ENCODE measurements around the gene IL32. TPM values are rescaled to one million over a fixed set of nuclear protein-coding genes. Genes with fewer than 3 reads are reported as not detected.

The IL32 gene
- polyA plus RNA-seq, 3 donors, result 0.53 to 8.0 (median 5.6) TPM

DNA sequence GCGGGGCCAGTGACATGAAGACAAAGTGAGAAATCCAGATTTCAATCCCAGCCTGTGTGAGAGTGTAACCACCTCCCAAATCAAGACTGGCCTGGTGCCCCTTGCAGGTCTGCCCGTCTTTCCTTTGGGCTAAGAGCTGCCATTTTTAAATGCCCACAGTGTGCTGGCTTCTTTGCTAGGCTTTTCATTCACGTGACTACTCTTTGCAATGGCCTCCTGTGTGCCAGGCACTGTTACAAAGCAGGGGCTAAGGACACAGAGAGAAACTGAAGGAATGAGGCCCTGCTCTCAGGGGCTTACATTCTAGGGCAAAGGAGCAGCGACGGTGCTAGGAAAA, 33.9 kb downstream of the IL32 start:
- no peaks in the 10 kb centered on the region for H3K9me3 ChIP-seq (replicated peaks in 1 of 2; ENCODE audit: control insufficient read depth in 1 of 2, insufficient read depth in 1 of 2, low read length in 2 of 2)
- Mint-ChIP-seq H3K36me3 (no peaks in the 10 kb centered on the region), H3K9me3 (peaks cover 0 to 4% (median 0%) of the 10 kb centered on the region in 7 donors), H3K4me1 (peaks cover 52% of the 10 kb centered on the region), H3K4me3 (no peak overlapping the region), H3K27ac (peak overlapping the region in 1 of 7 donors; percentile 13), H3K27me3 (ENCODE audit: low read depth in 3 of 3) (peaks cover 7 to 16% (median 10%) of the 10 kb centered on the region in 3 donors)
- peaks cover 52 to 53% of the 10 kb centered on the region in 2 donors for H3K4me1 ChIP-seq (ENCODE audit: control insufficient read depth in 1 of 2, insufficient read depth in 2 of 2, low read length in 2 of 2)
- peak overlapping the region; percentile 71 for H2AFZ ChIP-seq (ENCODE audit: insufficient read depth, low read depth, low read length, poor library complexity, severe bottlenecking)
- no peaks in the 10 kb centered on the region for H4K20me1 ChIP-seq (ENCODE audit: insufficient read depth, low read length)
- H3K4me3 ChIP-seq (replicated peaks in 1 of 3; ENCODE audit: low read depth in 2 of 3, low read length in 3 of 3), result peak overlapping the region in 1 of 3 experiments; percentile 73
- H3K4me2 ChIP-seq (replicated peaks; ENCODE audit: extremely low read depth, low read length, poor library complexity, severe bottlenecking), result peak overlapping the region; percentile 74
- H3K9ac ChIP-seq (ENCODE audit: insufficient read depth, low read length, poor library complexity, severe bottlenecking), result no peak overlapping the region
- H3K79me2 ChIP-seq (ENCODE audit: insufficient read depth, low read length), result no peaks in the 10 kb centered on the region
- no peaks in the 10 kb centered on the region for H3K27me3 ChIP-seq (ENCODE audit: control insufficient read depth in 2 of 2, insufficient read depth in 2 of 2, low read length in 2 of 2)
- WGBS (ENCODE audit: insufficient coverage), result 86% methylated on average over 3 of the region's 5 CpGs
- TF ChIP-seq, protein P1, sequence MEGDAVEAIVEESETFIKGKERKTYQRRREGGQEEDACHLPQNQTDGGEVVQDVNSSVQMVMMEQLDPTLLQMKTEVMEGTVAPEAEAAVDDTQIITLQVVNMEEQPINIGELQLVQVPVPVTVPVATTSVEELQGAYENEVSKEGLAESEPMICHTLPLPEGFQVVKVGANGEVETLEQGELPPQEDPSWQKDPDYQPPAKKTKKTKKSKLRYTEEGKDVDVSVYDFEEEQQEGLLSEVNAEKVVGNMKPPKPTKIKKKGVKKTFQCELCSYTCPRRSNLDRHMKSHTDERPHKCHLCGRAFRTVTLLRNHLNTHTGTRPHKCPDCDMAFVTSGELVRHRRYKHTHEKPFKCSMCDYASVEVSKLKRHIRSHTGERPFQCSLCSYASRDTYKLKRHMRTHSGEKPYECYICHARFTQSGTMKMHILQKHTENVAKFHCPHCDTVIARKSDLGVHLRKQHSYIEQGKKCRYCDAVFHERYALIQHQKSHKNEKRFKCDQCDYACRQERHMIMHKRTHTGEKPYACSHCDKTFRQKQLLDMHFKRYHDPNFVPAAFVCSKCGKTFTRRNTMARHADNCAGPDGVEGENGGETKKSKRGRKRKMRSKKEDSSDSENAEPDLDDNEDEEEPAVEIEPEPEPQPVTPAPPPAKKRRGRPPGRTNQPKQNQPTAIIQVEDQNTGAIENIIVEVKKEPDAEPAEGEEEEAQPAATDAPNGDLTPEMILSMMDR (IDR thresholded peaks at IDR 0.05), result no peak
- no peak overlapping the region for H3K27ac ChIP-seq (ENCODE audit: low read depth in 1 of 2, low read length in 2 of 2)
- DNase-seq, result no peak
- intact Hi-C loops (cut with micrococcal nuclease), result no loop called here
- no peaks in the 10 kb centered on the region for H3K36me3 ChIP-seq (replicated peaks in 1 of 2; ENCODE audit: control insufficient read depth in 1 of 2, insufficient read depth in 2 of 2, low read length in 2 of 2)

DNA sequence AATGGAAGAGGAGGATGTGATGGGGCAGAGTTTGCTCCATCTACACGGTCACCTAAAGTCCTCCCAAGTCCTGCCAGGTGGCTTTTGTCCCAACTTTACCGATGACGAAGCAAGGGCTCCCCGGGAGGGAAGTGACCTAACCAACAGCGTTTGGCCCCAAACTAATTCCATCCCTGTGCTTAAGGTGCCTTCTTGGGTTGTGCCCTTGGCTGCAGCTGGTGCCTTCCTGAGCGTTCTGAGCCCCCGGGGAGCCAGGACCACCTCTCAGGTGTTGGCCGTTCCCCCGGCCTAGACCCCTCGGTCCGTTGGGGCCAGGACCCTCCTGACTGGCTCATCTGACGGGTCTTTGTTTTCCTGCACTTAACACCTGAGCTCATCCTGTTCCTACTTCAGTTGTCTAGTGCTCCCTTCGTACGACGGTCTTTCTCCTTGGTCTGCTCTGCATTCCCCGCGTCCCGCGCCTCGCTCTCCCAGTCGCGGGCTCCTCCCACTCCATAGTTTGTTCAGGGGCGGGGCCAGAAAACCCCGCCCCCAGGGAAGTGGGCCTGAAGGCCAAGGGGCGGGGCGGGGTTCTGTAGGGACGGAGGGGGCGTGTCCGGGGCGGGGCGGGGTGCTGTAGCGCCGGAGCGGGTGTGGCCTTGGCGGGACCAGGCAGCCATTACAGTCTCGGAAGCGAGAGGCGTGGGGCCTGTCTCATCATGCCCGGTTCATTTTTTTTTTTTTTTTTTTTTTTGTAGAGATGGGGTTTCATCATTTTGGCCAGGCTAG, 34.5 kb downstream of the IL32 start:
- Histone ChIP-seq H3K9me3 (replicated peaks in 1 of 2; ENCODE audit: control insufficient read depth in 1 of 2, insufficient read depth in 1 of 2, low read length in 2 of 2) (no peaks in the 10 kb centered on the region), H3K27me3 (ENCODE audit: control insufficient read depth in 2 of 2, insufficient read depth in 2 of 2, low read length in 2 of 2) (no peaks in the 10 kb centered on the region), H3K4me3 (replicated peaks in 1 of 3; ENCODE audit: low read depth in 2 of 3, low read length in 3 of 3) (peak overlapping the region in 2 of 3 experiments; percentile 19 to 73), H3K79me2 (ENCODE audit: insufficient read depth, low read length) (no peaks in the 10 kb centered on the region), H3K9ac (ENCODE audit: insufficient read depth, low read length, poor library complexity, severe bottlenecking) (no peak overlapping the region), H4K20me1 (ENCODE audit: insufficient read depth, low read length) (no peaks in the 10 kb centered on the region), H3K4me2 (replicated peaks; ENCODE audit: extremely low read depth, low read length, poor library complexity, severe bottlenecking) (peak overlapping the region; percentile 74), H3K27ac (ENCODE audit: low read depth in 1 of 2, low read length in 2 of 2) (no peak overlapping the region), H3K36me3 (replicated peaks in 1 of 2; ENCODE audit: control insufficient read depth in 1 of 2, insufficient read depth in 2 of 2, low read length in 2 of 2) (no peaks in the 10 kb centered on the region), H3K4me1 (ENCODE audit: control insufficient read depth in 1 of 2, insufficient read depth in 2 of 2, low read length in 2 of 2) (peaks cover 52 to 53% of the 10 kb centered on the region in 2 donors), H2AFZ (ENCODE audit: insufficient read depth, low read depth, low read length, poor library complexity, severe bottlenecking) (peak overlapping the region; percentile 71)
- H3K36me3 Mint-ChIP-seq, result no peaks in the 10 kb centered on the region
- peaks cover 0 to 4% (median 0%) of the 10 kb centered on the region in 7 donors for H3K9me3 Mint-ChIP-seq
- H3K4me1 Mint-ChIP-seq, result peaks cover 49% of the 10 kb centered on the region
- intact Hi-C loops (cut with micrococcal nuclease), result loop anchor here (2.0 to 10.0 kb wide), 2 partner anchors 25 to 55 kb away; no protein-coding TSS in a partner anchor
- peaks cover 7 to 16% (median 10%) of the 10 kb centered on the region in 3 donors for H3K27me3 Mint-ChIP-seq (ENCODE audit: low read depth in 3 of 3)
- DNase-seq, result peak; percentile 93 to 96 (median 95)
- H3K27ac Mint-ChIP-seq, result peak overlapping the region in 6 of 7 donors; percentile 47 to 92 (median 79)
- TF ChIP-seq, protein P1 (IDR thresholded peaks at IDR 0.05), result no peak
- 10% methylated on average over 16 of the region's 39 CpGs for WGBS (ENCODE audit: insufficient coverage)
- H3K4me3 Mint-ChIP-seq, result peak overlapping the region; percentile 78 to 94
